CD14-positive monocyte (primary cell): Measurements from ENCODE around the gene SLC24A3. TPM values are rescaled to one million over a fixed set of nuclear protein-coding genes. Genes with fewer than 3 reads are reported as not detected.

Experiments used
- DNase-seq, 3 donors: peaks; one replicate each; pipeline ENCODE4 v3.0.0-alpha.2; 2011 to 2022
- H2AFZ ChIP-seq: 2 replicates; pipeline ENCODE4 v1.6.0; 2012; ENCODE audit warnings: mild to moderate bottlenecking, low read depth, low read length, inconsistent platforms; ENCODE audit not compliant: insufficient read depth, poor library complexity, severe bottlenecking
- H3K27ac ChIP-seq, 2 donors: 1 replicate in 1 of 2; 2 replicates in 1 of 2; pipeline ENCODE4 v1.5.1; 2012 to 2013; ENCODE audit warnings: low read length in 2 of 2, control low read depth in 1 of 2, inconsistent platforms in 1 of 2, low read depth in 1 of 2, mild to moderate bottlenecking in 1 of 2
- H3K27me3 ChIP-seq, 2 donors: one replicate each; pipeline versions ENCODE4 v1.6.0 to v1.6.1; 2011 to 2013; ENCODE audit warnings: low read length in 2 of 2; ENCODE audit not compliant: control insufficient read depth in 2 of 2, insufficient read depth in 2 of 2
- H3K36me3 ChIP-seq, 2 donors: replicated peaks in 1 of 2; 1 replicate in 1 of 2; 2 replicates in 1 of 2; pipeline versions ENCODE4 v1.5.1 to v1.6.1; 2012 to 2013; ENCODE audit warnings: low read length in 2 of 2, control low read depth in 1 of 2, inconsistent platforms in 1 of 2, mild to moderate bottlenecking in 1 of 2; ENCODE audit not compliant: insufficient read depth in 2 of 2, control insufficient read depth in 1 of 2
- H3K4me1 ChIP-seq, 2 donors: 1 replicate in 1 of 2; 2 replicates in 1 of 2; pipeline versions ENCODE4 v1.5.1 to v1.6.1; 2012 to 2013; ENCODE audit warnings: low read length in 2 of 2, control low read depth in 1 of 2, inconsistent platforms in 1 of 2, mild to moderate bottlenecking in 1 of 2, moderate library complexity in 1 of 2; ENCODE audit not compliant: insufficient read depth in 2 of 2, control insufficient read depth in 1 of 2
- H3K4me2 ChIP-seq: replicated peaks from 2 replicates; pipeline ENCODE3; 2012; ENCODE audit warnings: low read length, moderate library complexity, mild to moderate bottlenecking; ENCODE audit not compliant: poor library complexity, severe bottlenecking; ENCODE audit errors: extremely low read depth
- H3K4me3 ChIP-seq, 3 experiments: fragments of 200-600 bp in 1 of 3; sonication (generic) in 1 of 3; replicated peaks in 1 of 3; 1 replicate in 2 of 3; 2 replicates in 1 of 3; pipeline ENCODE4 v1.5.1; 2011 to 2013; ENCODE audit warnings: low read length in 3 of 3, mild to moderate bottlenecking in 3 of 3, control low read depth in 2 of 3, low read depth in 2 of 3, inconsistent platforms in 1 of 3, moderate library complexity in 1 of 3
- H3K79me2 ChIP-seq: 2 replicates; pipeline ENCODE4 v1.6.0; 2012; ENCODE audit warnings: mild to moderate bottlenecking, control low read depth, inconsistent platforms, low read length, moderate library complexity; ENCODE audit not compliant: insufficient read depth
- H3K9ac ChIP-seq: 2 replicates; pipeline ENCODE4 v1.6.0; 2017; ENCODE audit warnings: low read length, mild to moderate bottlenecking; ENCODE audit not compliant: insufficient read depth, poor library complexity, severe bottlenecking
- H3K9me3 ChIP-seq, 2 donors: replicated peaks in 1 of 2; 1 replicate in 1 of 2; 2 replicates in 1 of 2; pipeline versions ENCODE4 v1.5.1 to v1.6.1; 2012 to 2013; ENCODE audit warnings: low read length in 2 of 2, control low read depth in 1 of 2; ENCODE audit not compliant: control insufficient read depth in 1 of 2, insufficient read depth in 1 of 2
- H4K20me1 ChIP-seq: 2 replicates; pipeline ENCODE4 v1.6.0; 2012; ENCODE audit warnings: mild to moderate bottlenecking, low read length, control low read depth, moderate library complexity; ENCODE audit not compliant: insufficient read depth
- H3K27ac Mint-ChIP-seq, 7 donors: one replicate each; pipeline ENCODE4 v1.8.0; 2020; ENCODE audit warnings: mild to moderate bottlenecking in 7 of 7, mixed read lengths in 7 of 7, moderate library complexity in 6 of 7, inconsistent platforms in 2 of 7
- H3K27me3 Mint-ChIP-seq, 3 donors: one replicate each; pipeline ENCODE4 v1.8.0; 2021 to 2022; ENCODE audit warnings: low read depth in 3 of 3, mild to moderate bottlenecking in 3 of 3, mixed read lengths in 3 of 3, moderate library complexity in 3 of 3, inconsistent platforms in 1 of 3
- H3K36me3 Mint-ChIP-seq, 2 donors: one replicate each; pipeline ENCODE4 v1.8.0; 2020; ENCODE audit warnings: mixed read lengths in 2 of 2, inconsistent platforms in 1 of 2, mild to moderate bottlenecking in 1 of 2
- H3K4me1 Mint-ChIP-seq: one replicate; pipeline ENCODE4 v1.8.0; 2020; ENCODE audit warnings: mild to moderate bottlenecking, mixed read lengths
- H3K4me3 Mint-ChIP-seq, 2 donors: one replicate each; pipeline ENCODE4 v1.8.0; 2020; ENCODE audit warnings: mild to moderate bottlenecking in 2 of 2, mixed read lengths in 2 of 2, moderate library complexity in 1 of 2
- H3K9me3 Mint-ChIP-seq, 7 donors: one replicate each; pipeline ENCODE4 v1.8.0; 2020 to 2022; ENCODE audit warnings: mixed read lengths in 7 of 7, mild to moderate bottlenecking in 6 of 7, moderate library complexity in 6 of 7, inconsistent platforms in 2 of 7
- WGBS: methylation state at CpG from one replicate; pipeline ENCODE4 v1.1.5; 2013; ENCODE audit warnings: missing lambda C conversion rate; ENCODE audit not compliant: insufficient coverage; 5-methylcytosine and 5-hydroxymethylcytosine counted together
- intact Hi-C, 2 donors: fragments of 100-400 bp; cut with micrococcal nuclease; formaldehyde crosslinking; loops; one replicate each; pipeline versions ENCODE4 v1.15.0 to v1.15.1; 2023
- polyA plus RNA-seq, 3 donors: library from polyadenylated mRNA; depleted of rRNA in 1 of 3; unstranded in 2 of 3; stranded (reverse) in 1 of 3; fragments of 300-500 nt in 2 of 3; fragments of >200 nt in 1 of 3; fragmentation: Illumina TruSeq in 2 of 3; gene quantifications; 1 replicate in 2 of 3; 2 replicates in 1 of 3; pipeline ENCODE4 v1.2.3, GENCODE V29; 2012 to 2021
- TF ChIP-seq, protein P1 (sequence below): fragments of 200-600 bp; IDR thresholded peaks from one replicate; pipeline ENCODE4 v1.8.0; 2022; ENCODE audit warnings: antibody characterized with exemption, mild to moderate bottlenecking

SLC24A3 gene
- polyA plus RNA-seq, 3 donors = 0.04 to 0.08 TPM; not detected in 1

DNA sequence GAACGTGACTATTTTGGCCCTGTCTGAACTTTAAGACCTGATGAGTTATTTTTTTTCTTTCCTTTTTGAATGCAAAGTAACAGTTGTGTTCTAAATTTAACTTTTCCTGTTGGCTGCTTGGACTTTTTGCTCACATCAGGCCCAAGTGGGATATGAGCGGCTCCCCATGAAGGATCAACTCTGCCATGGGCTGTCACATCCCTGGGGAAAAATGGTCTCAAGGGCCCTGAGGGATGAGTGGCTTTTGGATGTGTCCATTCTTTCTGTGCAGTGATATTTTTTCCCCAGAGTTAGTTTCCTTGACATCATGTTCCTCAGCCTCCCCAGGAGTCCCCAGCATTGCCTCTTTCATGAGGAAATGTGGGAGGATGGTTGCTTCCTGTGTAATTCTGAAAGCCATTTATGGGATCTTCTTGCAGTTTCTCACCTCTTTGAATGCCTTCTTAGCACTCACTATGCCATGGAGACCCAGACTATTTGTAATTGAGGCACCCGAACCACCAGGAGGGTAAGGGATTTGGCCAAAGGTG is 92.5 kb downstream of the SLC24A3 start:
- no peak overlapping the region for H3K27ac ChIP-seq
- peaks cover 38% of the 10 kb centered on the region for H3K4me1 Mint-ChIP-seq

DNA sequence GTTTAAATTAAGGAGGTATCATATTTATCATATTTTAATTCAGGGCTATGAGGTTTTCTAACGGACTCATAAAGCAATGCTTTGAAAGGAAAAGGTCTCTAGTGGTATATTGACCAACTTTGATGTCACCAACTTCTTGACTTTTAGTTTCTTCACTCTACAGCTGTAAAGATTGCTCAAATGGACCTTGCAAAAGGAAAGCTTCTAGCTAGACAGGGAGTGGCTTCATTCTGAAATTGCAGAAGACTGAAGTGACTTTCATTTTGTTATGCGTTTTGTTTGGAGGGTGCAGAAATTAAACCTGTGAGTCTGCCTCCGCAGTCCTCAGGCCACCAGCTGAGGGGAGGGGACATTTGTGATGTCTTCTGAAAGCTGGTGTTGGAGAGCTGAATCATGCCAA is 95.7 kb downstream of the SLC24A3 start:
- Mint-ChIP-seq H3K4me1 (peaks cover 43% of the 10 kb centered on the region), H3K27ac (peak overlapping the region; percentile 38 to 93 (median 78)), H3K9me3 (no peaks in the 10 kb centered on the region), H3K36me3 (no peaks in the 10 kb centered on the region), H3K4me3 (peak overlapping the region in 1 of 2 donors; percentile 23), H3K27me3 (peaks cover 0 to 4% (median 0%) of the 10 kb centered on the region in 3 donors)
- intact Hi-C loops = no loop called here
- peak overlapping the region; percentile 48 for H3K4me2 ChIP-seq
- no peaks in the 10 kb centered on the region for H4K20me1 ChIP-seq
- H3K4me1 ChIP-seq = peaks cover 36% of the 10 kb centered on the region in 2 donors
- peak overlapping the region in 1 of 3 experiments; percentile 37 for H3K4me3 ChIP-seq
- H3K9me3 ChIP-seq = no peaks in the 10 kb centered on the region
- no peaks in the 10 kb centered on the region for H3K36me3 ChIP-seq
- 13% methylated on average over 2 of the region's 3 CpGs for WGBS
- peak overlapping the region in 1 of 2 donors; percentile 57 for H3K27ac ChIP-seq
- no peaks in the 10 kb centered on the region for H3K27me3 ChIP-seq
- TF ChIP-seq, protein P1, sequence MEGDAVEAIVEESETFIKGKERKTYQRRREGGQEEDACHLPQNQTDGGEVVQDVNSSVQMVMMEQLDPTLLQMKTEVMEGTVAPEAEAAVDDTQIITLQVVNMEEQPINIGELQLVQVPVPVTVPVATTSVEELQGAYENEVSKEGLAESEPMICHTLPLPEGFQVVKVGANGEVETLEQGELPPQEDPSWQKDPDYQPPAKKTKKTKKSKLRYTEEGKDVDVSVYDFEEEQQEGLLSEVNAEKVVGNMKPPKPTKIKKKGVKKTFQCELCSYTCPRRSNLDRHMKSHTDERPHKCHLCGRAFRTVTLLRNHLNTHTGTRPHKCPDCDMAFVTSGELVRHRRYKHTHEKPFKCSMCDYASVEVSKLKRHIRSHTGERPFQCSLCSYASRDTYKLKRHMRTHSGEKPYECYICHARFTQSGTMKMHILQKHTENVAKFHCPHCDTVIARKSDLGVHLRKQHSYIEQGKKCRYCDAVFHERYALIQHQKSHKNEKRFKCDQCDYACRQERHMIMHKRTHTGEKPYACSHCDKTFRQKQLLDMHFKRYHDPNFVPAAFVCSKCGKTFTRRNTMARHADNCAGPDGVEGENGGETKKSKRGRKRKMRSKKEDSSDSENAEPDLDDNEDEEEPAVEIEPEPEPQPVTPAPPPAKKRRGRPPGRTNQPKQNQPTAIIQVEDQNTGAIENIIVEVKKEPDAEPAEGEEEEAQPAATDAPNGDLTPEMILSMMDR = no peak
- H2AFZ ChIP-seq = peak overlapping the region; percentile 42
- no peaks in the 10 kb centered on the region for H3K79me2 ChIP-seq
- H3K9ac ChIP-seq = no peak overlapping the region
- peak; percentile 37 to 82 (median 57) for DNase-seq

More for the DNA sequence above, 92.5 kb downstream of the SLC24A3 start:
- no peak overlapping the region for H2AFZ ChIP-seq
- no peak overlapping the region for H3K4me2 ChIP-seq
- peaks cover 36% of the 10 kb centered on the region in 2 donors for H3K4me1 ChIP-seq
- no peak for DNase-seq
- peaks cover 4 to 7% of the 10 kb centered on the region in 2 donors for H3K9me3 ChIP-seq
- H3K9ac ChIP-seq = no peak overlapping the region
- WGBS = no CpG with 5 or more reads among the region's 3 CpGs
- H3K27me3 ChIP-seq = no peaks in the 10 kb centered on the region
- no peaks in the 10 kb centered on the region for H3K36me3 ChIP-seq
- TF ChIP-seq, protein P1 = no peak
- Mint-ChIP-seq H3K36me3 (no peaks in the 10 kb centered on the region), H3K27ac (peak overlapping the region in 2 of 7 donors; percentile 53 to 63), H3K9me3 (peaks cover 4 to 7% (median 6%) of the 10 kb centered on the region in 7 donors), H3K4me3 (no peak overlapping the region), H3K27me3 (peaks cover 0 to 2% (median 0%) of the 10 kb centered on the region in 3 donors)
- intact Hi-C loops = no loop called here
- no peaks in the 10 kb centered on the region for H4K20me1 ChIP-seq
- H3K4me3 ChIP-seq = no peak overlapping the region
- no peaks in the 10 kb centered on the region for H3K79me2 ChIP-seq
